Peyer's patch (tissue), 4 donors: ENCODE data around the gene CSAD. TPM values are rescaled to one million over a fixed set of nuclear protein-coding genes. Genes with fewer than 3 reads are reported as not detected.
A peak's percentile ranks its signal among the peaks of the same experiment; 100 is the strongest.

Experiments
- DNase-seq, 3 donors: peaks; one replicate each; pipeline ENCODE4 v3.0.0-alpha.2; 2017 to 2019
- H3K27ac ChIP-seq, 4 donors: fragments of 200-600 bp; sonication (generic); one replicate each; pipeline ENCODE4 v1.5.1; 2016 to 2019
- H3K27me3 ChIP-seq, 2 donors: fragments of 200-600 bp; sonication (generic); one replicate each; pipeline ENCODE4 v1.5.1; 2019
- H3K36me3 ChIP-seq, 3 donors: fragments of 200-600 bp; sonication (generic); one replicate each; pipeline ENCODE4 v1.5.1; 2016 to 2019
- H3K4me1 ChIP-seq, 4 donors: fragments of 200-600 bp; sonication (generic); one replicate each; pipeline ENCODE4 v1.5.1; 2016 to 2019
- H3K4me3 ChIP-seq, 4 donors: fragments of 200-600 bp; sonication (generic); 1 replicate in 3 of 4; 2 replicates in 1 of 4; pipeline ENCODE4 v1.5.1; 2016 to 2019; ENCODE audit warnings: mild to moderate bottlenecking in 1 of 4
- H3K9me3 ChIP-seq, 4 donors: fragments of 200-600 bp; sonication (generic); one replicate each; pipeline ENCODE4 v1.5.1; 2016 to 2019; ENCODE audit warnings: mild to moderate bottlenecking in 1 of 4
- CTCF ChIP-seq, 6 experiments: fragments of 450-650 bp in 4 of 6; fragments of 200-600 bp in 2 of 6; sonication (generic) in 1 of 6; IDR thresholded peaks; one replicate each; pipeline ENCODE4 v1.5.1; 2017 to 2019; ENCODE audit warnings: antibody characterized with exemption in 6 of 6, mild to moderate bottlenecking in 3 of 6, moderate library complexity in 1 of 6
- POLR2A ChIP-seq, 2 donors: fragments of 450-650 bp; IDR thresholded peaks; one replicate each; pipeline ENCODE4 v1.5.1; 2017; ENCODE audit warnings: antibody characterized with exemption in 2 of 2, mild to moderate bottlenecking in 2 of 2, moderate library complexity in 2 of 2
- total RNA-seq, 4 donors: library from RNA; depleted of rRNA; stranded (reverse); fragments of >200 nt; gene quantifications; one replicate each; pipeline ENCODE4 v1.1.0, GENCODE V29; 2016

CSAD gene
- total RNA-seq, 4 donors from 2014 or later: 36.1 to 154 (median 109) TPM

- Histone ChIP-seq H3K4me3 (no peak overlapping the region), H3K27me3 (no peaks in the 10 kb centered on the region), H3K4me1 (peaks cover 0 to 50% (median 12%) of the 10 kb centered on the region in 4 donors), H3K27ac (peak overlapping the region; percentile 14 to 99 (median 84)), H3K9me3 (no peaks in the 10 kb centered on the region), H3K36me3 (no peaks in the 10 kb centered on the region)
- TF ChIP-seq CTCF (IDR thresholded peaks at IDR 0.05): no peak
- TF ChIP-seq POLR2A (IDR thresholded peaks at IDR 0.05): no peak
- no peak for DNase-seq
Observed at GRCh38 chr12:53222806-53223261, 42.1 kb upstream of the CSAD start.

GRCh38 chr12:53222170-53222721 lies 41.5 kb upstream of the CSAD start:
- H3K9me3 ChIP-seq: no peaks in the 10 kb centered on the region
- no peaks in the 10 kb centered on the region for H3K36me3 ChIP-seq
- no peaks in the 10 kb centered on the region for H3K27me3 ChIP-seq
- TF ChIP-seq POLR2A (IDR thresholded peaks at IDR 0.05): no peak
- no peak for TF ChIP-seq CTCF (IDR thresholded peaks at IDR 0.05)
- peak overlapping the region; percentile 47 to 77 (median 69) for H3K4me3 ChIP-seq
- peaks cover 0 to 56% (median 15%) of the 10 kb centered on the region in 4 donors for H3K4me1 ChIP-seq
- no peak for DNase-seq
- peak overlapping the region; percentile 96 to 99 (median 96) for H3K27ac ChIP-seq

- Histone ChIP-seq H3K4me1 (peaks cover 0 to 64% (median 17%) of the 10 kb centered on the region in 4 donors), H3K9me3 (no peaks in the 10 kb centered on the region), H3K27ac (peak overlapping the region; percentile 96 to 99 (median 96)), H3K27me3 (no peaks in the 10 kb centered on the region), H3K36me3 (no peaks in the 10 kb centered on the region), H3K4me3 (peak overlapping the region; percentile 47 to 77 (median 69))
- TF ChIP-seq POLR2A (IDR thresholded peaks at IDR 0.05): peak in 1 of 2 donors; percentile 44
- TF ChIP-seq CTCF (IDR thresholded peaks at IDR 0.05): peak in 2 of 6 experiments; percentile 7 to 13
- DNase-seq: peak; percentile 74 to 85 (median 84)
Observed at GRCh38 chr12:53221203-53222080, 40.7 kb upstream of the CSAD start.

GRCh38 chr12:53220694-53221202 lies 40.0 kb upstream of the CSAD start:
- Histone ChIP-seq H3K4me3 (peak overlapping the region; percentile 47 to 77 (median 69)), H3K4me1 (peaks cover 0 to 68% (median 17%) of the 10 kb centered on the region in 4 donors), H3K9me3 (no peaks in the 10 kb centered on the region), H3K27ac (peak overlapping the region; percentile 96 to 99 (median 96)), H3K27me3 (no peaks in the 10 kb centered on the region), H3K36me3 (no peaks in the 10 kb centered on the region)
- TF ChIP-seq CTCF (IDR thresholded peaks at IDR 0.05): no peak
- peak; percentile 85 to 94 (median 90) for DNase-seq

- H3K27ac ChIP-seq: peak overlapping the region; percentile 96 to 99 (median 96)
- H3K36me3 ChIP-seq: no peaks in the 10 kb centered on the region
- H3K4me1 ChIP-seq: peaks cover 0 to 68% (median 17%) of the 10 kb centered on the region in 4 donors
- TF ChIP-seq CTCF (IDR thresholded peaks at IDR 0.05) (no peak), POLR2A (IDR thresholded peaks at IDR 0.05) (no peak)
- no peaks in the 10 kb centered on the region for H3K27me3 ChIP-seq
- H3K4me3 ChIP-seq: peak overlapping the region; percentile 47 to 77 (median 69)
- no peaks in the 10 kb centered on the region for H3K9me3 ChIP-seq
- DNase-seq: peak; percentile 72 to 93 (median 93)
Observed at GRCh38 chr12:53219956-53220693, 39.4 kb upstream of the CSAD start.
